GM12872 (cell line): ENCODE results near the gene KLHL4.

Source experiments
- TF ChIP-seq, protein P1 (sequence below): IDR thresholded peaks from 3 replicates; pipeline ENCODE4 v1.5.1; 2011; ENCODE audit warnings: low read depth, mild to moderate bottlenecking, low read length, moderate library complexity; ENCODE audit not compliant: insufficient read depth

The KLHL4 gene, protein sequence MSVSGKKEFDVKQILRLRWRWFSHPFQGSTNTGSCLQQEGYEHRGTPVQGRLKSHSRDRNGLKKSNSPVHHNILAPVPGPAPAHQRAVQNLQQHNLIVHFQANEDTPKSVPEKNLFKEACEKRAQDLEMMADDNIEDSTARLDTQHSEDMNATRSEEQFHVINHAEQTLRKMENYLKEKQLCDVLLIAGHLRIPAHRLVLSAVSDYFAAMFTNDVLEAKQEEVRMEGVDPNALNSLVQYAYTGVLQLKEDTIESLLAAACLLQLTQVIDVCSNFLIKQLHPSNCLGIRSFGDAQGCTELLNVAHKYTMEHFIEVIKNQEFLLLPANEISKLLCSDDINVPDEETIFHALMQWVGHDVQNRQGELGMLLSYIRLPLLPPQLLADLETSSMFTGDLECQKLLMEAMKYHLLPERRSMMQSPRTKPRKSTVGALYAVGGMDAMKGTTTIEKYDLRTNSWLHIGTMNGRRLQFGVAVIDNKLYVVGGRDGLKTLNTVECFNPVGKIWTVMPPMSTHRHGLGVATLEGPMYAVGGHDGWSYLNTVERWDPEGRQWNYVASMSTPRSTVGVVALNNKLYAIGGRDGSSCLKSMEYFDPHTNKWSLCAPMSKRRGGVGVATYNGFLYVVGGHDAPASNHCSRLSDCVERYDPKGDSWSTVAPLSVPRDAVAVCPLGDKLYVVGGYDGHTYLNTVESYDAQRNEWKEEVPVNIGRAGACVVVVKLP

DNA sequence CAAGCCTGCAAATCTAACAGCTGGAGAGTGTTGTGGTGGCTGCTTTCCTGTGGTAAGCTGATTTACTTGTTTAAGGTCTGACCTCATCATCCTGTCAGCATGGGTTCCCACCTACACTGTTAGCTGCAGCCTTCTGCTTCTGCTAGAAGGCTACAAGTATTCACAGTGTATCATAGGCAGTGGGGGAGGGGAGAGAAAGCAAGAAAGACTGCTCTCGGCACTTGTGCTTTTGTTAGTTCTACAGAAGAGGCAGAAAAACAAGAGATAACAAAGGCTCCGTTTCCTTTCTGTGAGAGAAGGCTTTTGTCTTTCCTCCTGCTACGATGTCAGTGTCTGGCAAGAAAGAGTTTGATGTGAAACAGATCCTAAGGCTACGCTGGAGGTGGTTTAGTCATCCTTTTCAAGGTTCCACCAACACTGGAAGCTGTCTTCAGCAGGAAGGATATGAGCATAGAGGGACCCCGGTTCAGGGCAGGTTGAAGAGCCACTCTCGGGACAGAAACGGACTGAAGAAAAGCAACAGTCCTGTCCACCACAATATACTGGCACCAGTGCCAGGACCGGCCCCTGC, at the start of gene KLHL4:
Gene KLHL4 (plus strand): TSS at position 232 of the 571 bp plus-strand sequence. CDS start 92 bp downstream, at position 324.
- TF ChIP-seq, protein P1, sequence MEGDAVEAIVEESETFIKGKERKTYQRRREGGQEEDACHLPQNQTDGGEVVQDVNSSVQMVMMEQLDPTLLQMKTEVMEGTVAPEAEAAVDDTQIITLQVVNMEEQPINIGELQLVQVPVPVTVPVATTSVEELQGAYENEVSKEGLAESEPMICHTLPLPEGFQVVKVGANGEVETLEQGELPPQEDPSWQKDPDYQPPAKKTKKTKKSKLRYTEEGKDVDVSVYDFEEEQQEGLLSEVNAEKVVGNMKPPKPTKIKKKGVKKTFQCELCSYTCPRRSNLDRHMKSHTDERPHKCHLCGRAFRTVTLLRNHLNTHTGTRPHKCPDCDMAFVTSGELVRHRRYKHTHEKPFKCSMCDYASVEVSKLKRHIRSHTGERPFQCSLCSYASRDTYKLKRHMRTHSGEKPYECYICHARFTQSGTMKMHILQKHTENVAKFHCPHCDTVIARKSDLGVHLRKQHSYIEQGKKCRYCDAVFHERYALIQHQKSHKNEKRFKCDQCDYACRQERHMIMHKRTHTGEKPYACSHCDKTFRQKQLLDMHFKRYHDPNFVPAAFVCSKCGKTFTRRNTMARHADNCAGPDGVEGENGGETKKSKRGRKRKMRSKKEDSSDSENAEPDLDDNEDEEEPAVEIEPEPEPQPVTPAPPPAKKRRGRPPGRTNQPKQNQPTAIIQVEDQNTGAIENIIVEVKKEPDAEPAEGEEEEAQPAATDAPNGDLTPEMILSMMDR: no peak

DNA sequence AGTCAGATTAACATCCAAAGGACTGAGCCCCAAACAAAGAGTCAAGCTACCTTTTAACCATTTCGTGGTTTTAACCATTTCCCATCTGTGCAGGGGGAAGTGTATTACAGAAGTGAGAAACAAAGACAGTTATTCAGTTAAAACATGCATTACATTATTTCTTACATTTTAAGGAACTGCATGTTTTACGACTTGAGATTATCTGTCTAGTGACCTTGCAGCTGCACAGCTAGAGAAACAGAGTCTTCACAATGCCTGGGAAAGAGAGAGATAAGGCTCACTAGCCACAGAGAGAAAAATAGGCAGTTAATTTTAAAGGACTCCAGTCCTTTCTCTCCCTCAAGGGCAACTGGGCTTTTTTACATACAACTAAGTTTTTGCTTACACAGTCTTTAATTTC, 48.7 kb upstream of the KLHL4 start:
- TF ChIP-seq, protein P1: no peak

DNA sequence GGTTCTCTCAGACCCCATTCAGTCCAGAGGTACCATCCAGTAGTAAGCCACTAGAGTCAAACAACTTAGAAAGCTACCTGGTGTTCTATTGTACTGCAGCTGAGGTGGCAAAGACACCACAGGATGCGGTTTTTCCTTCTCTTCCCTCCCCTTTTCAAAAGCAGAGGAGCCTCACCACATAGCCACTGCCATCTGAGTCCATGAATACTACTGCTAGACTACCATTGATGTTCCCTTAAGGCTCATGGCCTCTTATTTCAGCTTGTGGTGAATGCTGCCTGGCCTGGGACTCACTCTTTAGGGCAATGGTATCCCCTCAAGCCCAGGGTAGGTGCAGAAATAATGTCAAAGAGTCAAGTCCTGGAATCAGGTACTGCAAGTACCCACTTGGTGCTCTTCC, 41.8 kb upstream of the KLHL4 start:
- TF ChIP-seq, protein P1: no peak

DNA sequence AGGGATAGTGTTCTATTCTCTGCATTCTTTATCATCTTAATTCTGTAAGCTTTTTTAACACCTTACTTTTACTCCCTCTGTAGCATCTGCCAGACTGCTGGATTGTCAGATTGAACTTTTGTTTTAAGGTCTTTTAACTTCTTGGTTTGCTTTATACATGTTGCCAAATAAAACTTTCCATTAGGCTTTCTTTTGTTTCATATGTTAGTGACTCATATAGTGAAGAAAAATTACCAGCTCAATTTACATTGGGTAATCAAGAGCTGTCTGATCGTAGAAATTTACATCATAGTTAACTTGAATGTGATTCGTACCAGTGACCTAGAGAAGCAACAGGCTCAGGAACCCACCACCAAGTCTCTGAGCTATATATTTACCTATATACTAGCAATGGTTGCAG, 28.5 kb upstream of the KLHL4 start:
- TF ChIP-seq, protein P1: no peak

DNA sequence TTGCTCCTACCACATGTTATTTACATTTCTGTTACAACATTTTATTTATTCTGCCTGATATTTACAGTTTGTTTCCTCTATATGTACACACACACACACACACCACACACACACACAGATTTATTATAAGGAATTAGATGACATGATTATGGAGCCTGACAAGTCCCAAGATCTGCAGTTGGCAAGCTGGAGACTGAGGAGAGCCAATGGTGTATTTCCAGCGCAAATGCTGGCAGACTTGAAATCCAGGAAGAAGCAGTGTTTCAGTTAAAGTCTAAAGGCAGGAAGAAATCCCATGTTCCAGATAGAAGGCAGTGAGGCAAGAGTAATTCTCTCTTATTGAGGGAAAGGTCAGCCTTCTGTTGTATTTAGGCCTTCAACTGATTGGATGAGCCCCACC, 1.8 kb upstream of the KLHL4 start:
- TF ChIP-seq, protein P1: no peak

DNA sequence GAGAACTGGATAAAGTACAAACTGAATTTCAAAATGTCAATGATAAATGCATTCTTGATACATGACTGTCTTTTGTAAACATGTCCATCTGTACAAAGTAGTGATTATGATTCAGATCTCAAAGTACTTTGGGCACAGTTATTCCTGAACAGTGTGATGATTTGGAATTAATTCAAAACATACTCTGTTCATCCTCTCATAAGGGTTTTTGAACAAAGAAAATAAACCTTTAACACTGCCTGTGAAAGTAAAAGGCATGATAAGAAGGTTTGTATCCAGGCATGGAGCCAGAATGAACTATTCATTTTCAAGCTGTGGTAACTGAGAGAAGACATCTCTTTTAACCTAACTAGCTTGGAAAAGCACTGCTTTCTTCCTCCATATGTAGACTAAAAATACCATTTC, 883 bp upstream of the KLHL4 start:
- TF ChIP-seq, protein P1: no peak

DNA sequence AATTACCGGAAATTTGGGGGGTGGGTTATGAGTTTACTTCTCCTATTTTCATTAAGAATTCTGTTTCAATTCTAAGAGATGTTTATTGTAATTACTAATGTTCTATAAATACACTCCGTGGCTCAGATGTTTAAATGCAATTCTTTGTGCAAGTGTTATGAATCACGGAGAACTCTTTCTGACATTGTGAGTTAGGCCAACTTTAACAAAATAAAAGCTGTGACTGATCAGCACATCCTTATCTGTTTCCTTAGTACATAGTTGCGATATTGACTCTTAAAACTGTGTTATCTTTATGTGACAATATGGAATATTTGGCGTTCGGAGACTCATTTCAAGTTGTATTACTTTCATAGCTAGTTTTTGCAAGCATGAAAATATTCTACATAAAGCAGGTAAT, 902 bp downstream of the KLHL4 start:
- TF ChIP-seq, protein P1: no peak
